ENCODE data around the gene ZNF436. TPM values are rescaled to one million over a fixed set of nuclear protein-coding genes. Genes with fewer than 3 reads are reported as not detected.

ZNF436 gene
- total and polyA plus RNA-seq, 9 of the 15 experiments (the other 6 are each of a cell fraction or from before 2014, with no cell fraction given): 2.1 to 11.3 (median 6.8) TPM

DNA sequence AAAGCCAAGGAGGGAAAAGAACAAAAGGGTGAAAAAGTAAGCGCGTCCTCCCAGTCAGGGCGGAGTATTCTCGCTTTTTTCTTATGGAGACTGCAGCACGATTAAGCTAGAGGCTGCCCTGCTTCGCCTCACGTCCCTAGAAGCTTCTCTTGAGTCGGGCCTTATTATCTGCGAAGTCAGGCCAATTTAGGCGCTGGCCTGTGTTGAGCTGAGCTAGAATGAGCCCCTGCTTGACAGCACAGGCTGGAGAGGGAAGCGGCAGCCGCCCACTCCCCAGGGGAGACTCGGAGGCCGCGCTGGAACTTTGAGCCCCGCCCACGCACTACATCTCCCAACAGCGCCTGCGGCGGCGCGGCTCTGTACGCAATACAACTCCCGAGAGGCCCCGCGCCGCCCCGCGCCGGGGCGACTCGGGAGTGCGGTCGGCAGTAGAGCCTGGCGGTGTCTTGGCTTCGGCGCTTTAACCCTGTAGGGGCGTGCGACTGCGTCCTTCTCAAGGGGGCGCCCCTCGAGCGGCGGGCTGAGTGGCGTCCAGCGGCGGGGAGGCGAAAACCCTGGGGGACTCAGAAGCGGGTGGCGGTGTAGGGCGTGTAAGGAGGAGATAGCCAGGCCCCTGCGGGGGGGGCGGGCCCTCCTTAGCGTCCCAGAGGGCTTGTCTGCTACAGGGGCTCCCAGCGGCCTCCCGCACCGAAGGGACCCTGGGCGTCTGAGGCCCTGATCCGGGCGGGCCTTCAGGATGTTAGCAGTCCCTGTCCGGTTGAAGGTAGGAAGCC lies 888 bp downstream of the ZNF436 start (continued):
- TF ChIP-seq, protein P1, sequence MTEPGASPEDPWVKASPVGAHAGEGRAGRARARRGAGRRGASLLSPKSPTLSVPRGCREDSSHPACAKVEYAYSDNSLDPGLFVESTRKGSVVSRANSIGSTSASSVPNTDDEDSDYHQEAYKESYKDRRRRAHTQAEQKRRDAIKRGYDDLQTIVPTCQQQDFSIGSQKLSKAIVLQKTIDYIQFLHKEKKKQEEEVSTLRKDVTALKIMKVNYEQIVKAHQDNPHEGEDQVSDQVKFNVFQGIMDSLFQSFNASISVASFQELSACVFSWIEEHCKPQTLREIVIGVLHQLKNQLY (CRISPR knock-in tag; conservative IDR thresholded peaks at IDR 0.05): peak in 1 of 2 experiments; percentile 65; a peak in 1 of 4 replicates
- peak; percentile 73; the same call in 1 of the 2 replicates for TF ChIP-seq JUND (IDR thresholded peaks at IDR 0.05; ENCODE audit: borderline replicate concordance, low read depth, low read length)
- TF ChIP-seq JUND (tag; IDR thresholded peaks at IDR 0.05; ENCODE audit: borderline replicate concordance, low read depth, low read length): no peak; the same call in 1 of the 3 replicates
- TF ChIP-seq DPF2 (IDR thresholded peaks at IDR 0.05): no peak
- TF ChIP-seq ZNF324 (CRISPR knock-in tag; IDR thresholded peaks at IDR 0.05): no peak
- TF ChIP-seq, protein P2, sequence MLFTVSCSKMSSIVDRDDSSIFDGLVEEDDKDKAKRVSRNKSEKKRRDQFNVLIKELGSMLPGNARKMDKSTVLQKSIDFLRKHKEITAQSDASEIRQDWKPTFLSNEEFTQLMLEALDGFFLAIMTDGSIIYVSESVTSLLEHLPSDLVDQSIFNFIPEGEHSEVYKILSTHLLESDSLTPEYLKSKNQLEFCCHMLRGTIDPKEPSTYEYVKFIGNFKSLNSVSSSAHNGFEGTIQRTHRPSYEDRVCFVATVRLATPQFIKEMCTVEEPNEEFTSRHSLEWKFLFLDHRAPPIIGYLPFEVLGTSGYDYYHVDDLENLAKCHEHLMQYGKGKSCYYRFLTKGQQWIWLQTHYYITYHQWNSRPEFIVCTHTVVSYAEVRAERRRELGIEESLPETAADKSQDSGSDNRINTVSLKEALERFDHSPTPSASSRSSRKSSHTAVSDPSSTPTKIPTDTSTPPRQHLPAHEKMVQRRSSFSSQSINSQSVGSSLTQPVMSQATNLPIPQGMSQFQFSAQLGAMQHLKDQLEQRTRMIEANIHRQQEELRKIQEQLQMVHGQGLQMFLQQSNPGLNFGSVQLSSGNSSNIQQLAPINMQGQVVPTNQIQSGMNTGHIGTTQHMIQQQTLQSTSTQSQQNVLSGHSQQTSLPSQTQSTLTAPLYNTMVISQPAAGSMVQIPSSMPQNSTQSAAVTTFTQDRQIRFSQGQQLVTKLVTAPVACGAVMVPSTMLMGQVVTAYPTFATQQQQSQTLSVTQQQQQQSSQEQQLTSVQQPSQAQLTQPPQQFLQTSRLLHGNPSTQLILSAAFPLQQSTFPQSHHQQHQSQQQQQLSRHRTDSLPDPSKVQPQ (CRISPR knock-in tag; IDR thresholded peaks at IDR 0.05; ENCODE audit: borderline replicate concordance): 0 out of 2 replicates have a peak, but pooled peaks have one; percentile 61
- no peak; the same call in 1 of the 2 replicates for TF ChIP-seq CC2D1A (IDR thresholded peaks at IDR 0.05)
- TF ChIP-seq, protein P3, sequence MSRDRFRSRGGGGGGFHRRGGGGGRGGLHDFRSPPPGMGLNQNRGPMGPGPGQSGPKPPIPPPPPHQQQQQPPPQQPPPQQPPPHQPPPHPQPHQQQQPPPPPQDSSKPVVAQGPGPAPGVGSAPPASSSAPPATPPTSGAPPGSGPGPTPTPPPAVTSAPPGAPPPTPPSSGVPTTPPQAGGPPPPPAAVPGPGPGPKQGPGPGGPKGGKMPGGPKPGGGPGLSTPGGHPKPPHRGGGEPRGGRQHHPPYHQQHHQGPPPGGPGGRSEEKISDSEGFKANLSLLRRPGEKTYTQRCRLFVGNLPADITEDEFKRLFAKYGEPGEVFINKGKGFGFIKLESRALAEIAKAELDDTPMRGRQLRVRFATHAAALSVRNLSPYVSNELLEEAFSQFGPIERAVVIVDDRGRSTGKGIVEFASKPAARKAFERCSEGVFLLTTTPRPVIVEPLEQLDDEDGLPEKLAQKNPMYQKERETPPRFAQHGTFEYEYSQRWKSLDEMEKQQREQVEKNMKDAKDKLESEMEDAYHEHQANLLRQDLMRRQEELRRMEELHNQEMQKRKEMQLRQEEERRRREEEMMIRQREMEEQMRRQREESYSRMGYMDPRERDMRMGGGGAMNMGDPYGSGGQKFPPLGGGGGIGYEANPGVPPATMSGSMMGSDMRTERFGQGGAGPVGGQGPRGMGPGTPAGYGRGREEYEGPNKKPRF (IDR thresholded peaks at IDR 0.05; ENCODE audit: low read depth, low read length): no peak
- TF ChIP-seq TRIM24 (IDR thresholded peaks at IDR 0.05): peak in 1 of 2 experiments; percentile 38; a peak in 1 of 4 replicates
- peak; percentile 59; the same call in 1 of the 2 replicates for TF ChIP-seq ZNF583 (CRISPR knock-in tag; IDR thresholded peaks at IDR 0.05)
- no peak for TF ChIP-seq CREBBP (IDR thresholded peaks at IDR 0.05; ENCODE audit: low read depth, low read length)
- TF ChIP-seq, protein P4, sequence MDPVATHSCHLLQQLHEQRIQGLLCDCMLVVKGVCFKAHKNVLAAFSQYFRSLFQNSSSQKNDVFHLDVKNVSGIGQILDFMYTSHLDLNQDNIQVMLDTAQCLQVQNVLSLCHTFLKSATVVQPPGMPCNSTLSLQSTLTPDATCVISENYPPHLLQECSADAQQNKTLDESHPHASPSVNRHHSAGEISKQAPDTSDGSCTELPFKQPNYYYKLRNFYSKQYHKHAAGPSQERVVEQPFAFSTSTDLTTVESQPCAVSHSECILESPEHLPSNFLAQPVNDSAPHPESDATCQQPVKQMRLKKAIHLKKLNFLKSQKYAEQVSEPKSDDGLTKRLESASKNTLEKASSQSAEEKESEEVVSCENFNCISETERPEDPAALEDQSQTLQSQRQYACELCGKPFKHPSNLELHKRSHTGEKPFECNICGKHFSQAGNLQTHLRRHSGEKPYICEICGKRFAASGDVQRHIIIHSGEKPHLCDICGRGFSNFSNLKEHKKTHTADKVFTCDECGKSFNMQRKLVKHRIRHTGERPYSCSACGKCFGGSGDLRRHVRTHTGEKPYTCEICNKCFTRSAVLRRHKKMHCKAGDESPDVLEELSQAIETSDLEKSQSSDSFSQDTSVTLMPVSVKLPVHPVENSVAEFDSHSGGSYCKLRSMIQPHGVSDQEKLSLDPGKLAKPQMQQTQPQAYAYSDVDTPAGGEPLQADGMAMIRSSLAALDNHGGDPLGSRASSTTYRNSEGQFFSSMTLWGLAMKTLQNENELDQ (CRISPR knock-in tag; IDR thresholded peaks at IDR 0.05; ENCODE audit: borderline replicate concordance): 0 out of 2 replicates have a peak, but pooled peaks have one; percentile 54
- peak in 2 of 3 experiments; percentile 65 to 78 for TF ChIP-seq YY1 (IDR thresholded peaks at IDR 0.05; ENCODE audit: borderline replicate concordance in 1 of 3, control insufficient read depth in 1 of 3, extremely low read depth in 1 of 3, insufficient read depth in 3 of 3, insufficient read length in 1 of 3, insufficient replicate concordance in 2 of 3, low read depth in 1 of 3, low read length in 2 of 3)
- no peak for TF ChIP-seq TAL1 (IDR thresholded peaks at IDR 0.05)
- TF ChIP-seq, protein P5, sequence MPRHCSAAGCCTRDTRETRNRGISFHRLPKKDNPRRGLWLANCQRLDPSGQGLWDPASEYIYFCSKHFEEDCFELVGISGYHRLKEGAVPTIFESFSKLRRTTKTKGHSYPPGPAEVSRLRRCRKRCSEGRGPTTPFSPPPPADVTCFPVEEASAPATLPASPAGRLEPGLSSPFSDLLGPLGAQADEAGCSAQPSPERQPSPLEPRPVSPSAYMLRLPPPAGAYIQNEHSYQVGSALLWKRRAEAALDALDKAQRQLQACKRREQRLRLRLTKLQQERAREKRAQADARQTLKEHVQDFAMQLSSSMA (CRISPR knock-in tag; IDR thresholded peaks at IDR 0.05): 0 out of 2 replicates have a peak, but pooled peaks have one; percentile 73
- no peak; the same call in 1 of the 2 replicates for TF ChIP-seq HNRNPL (IDR thresholded peaks at IDR 0.05; ENCODE audit: low read depth, low read length)
- no peak for TF ChIP-seq NCOA6 (IDR thresholded peaks at IDR 0.05)
- TF ChIP-seq RFX5 (IDR thresholded peaks at IDR 0.05; ENCODE audit: low read depth, low read length): 0 out of 2 replicates have a peak, but pooled peaks have one; percentile 7
